ENCODE measurements around the gene ZNF335.
"Not testable (repeated sequence)": the region's sequence is repeated elsewhere in the genome, so short reads cannot be mapped to it uniquely, and the experiment has no call there.

The ZNF335 gene

GRCh38 chr20:45931680-45932079 lies 40.3 kb downstream of the ZNF335 start:
- DNase-seq, result not testable (repeated sequence)

DNA sequence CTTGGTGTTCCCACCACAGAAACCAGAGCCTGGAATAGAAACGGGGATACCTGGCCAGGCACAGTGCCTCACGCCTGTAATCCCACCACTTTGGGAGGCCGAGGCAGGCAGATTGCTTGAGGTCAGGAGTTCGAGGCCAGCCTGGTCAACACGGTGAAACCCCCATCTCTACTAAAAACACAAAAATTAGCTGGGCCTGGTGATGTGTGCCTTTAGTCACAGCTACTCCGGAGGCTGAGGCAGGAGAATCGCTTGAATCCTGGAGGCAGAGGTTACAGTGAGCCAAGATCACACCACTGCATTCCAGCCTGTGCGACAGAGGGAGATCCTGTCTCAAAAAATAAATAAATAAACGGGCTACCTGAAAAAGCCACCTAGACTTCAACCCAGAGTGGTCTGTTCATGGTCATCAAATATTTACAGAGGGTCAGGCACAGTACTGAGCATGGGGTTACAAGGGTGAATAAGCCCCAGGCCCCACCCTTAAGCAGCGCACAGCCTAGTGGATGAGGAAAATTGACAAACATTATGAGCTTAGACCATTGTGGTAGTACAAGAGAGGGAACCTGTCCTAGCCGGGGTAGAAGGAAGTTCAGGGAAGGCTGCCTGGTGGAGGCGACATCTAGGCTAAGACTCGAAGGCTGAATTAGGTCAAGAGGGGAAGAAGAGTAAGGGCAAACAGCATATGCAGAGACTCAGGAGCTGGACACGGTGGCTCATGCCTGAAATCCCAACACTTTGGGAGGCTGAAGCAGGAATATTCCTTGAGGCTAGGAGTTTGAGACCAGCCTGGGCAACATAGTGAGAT lies 44.7 kb downstream of the ZNF335 start:
- no peak for DNase-seq

DNA sequence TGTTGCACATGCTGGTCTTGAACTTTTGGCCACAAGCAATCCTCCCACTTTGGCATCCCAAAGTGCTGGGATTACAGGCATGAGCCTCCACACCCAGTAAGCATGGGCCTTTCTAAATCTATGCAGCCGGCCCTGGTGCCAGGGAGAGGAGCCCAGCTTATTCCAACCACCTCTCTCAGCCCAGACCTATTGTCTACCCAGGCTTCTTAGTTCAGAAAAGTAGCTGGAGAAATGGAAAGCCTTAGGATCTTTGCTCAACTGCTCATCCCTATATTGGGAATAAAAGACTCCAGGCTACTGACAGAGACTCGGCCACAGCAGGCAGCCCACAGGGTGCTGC lies 45.3 kb downstream of the ZNF335 start:
- no peak for DNase-seq

DNA sequence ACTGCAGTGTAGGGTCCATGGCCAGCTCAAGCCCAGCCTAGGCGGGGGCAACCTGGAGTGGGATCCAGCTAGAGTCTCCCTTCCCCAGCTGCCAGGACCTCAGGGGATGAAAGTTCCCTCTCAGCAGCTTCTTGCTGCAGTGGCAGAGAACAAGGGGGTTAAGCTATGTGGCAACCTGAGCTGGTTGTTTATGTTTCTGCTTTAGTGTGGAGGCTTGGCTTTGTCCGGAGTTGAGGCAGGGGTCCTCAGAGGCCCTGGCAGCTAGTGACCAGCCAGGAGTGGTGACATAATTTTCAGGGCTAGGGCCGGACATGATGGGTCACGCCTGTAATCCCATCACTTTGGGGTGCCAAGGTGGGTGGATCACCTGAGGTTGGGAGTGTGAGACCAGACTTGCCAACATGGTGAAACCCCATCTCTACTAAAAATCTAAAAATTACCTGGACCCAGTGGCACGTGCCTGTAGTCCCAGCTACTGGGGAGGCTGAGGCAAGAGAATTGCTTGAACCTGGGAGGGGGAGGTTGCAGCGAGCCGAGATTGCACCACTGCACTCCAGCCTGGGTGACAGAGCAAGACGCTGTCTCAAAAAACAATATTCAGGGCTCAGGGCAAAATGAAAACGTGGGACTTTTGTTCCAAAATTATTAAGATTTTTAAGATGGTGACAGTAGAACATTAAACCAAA lies 46.0 kb downstream of the ZNF335 start:
- no peak for DNase-seq

DNA sequence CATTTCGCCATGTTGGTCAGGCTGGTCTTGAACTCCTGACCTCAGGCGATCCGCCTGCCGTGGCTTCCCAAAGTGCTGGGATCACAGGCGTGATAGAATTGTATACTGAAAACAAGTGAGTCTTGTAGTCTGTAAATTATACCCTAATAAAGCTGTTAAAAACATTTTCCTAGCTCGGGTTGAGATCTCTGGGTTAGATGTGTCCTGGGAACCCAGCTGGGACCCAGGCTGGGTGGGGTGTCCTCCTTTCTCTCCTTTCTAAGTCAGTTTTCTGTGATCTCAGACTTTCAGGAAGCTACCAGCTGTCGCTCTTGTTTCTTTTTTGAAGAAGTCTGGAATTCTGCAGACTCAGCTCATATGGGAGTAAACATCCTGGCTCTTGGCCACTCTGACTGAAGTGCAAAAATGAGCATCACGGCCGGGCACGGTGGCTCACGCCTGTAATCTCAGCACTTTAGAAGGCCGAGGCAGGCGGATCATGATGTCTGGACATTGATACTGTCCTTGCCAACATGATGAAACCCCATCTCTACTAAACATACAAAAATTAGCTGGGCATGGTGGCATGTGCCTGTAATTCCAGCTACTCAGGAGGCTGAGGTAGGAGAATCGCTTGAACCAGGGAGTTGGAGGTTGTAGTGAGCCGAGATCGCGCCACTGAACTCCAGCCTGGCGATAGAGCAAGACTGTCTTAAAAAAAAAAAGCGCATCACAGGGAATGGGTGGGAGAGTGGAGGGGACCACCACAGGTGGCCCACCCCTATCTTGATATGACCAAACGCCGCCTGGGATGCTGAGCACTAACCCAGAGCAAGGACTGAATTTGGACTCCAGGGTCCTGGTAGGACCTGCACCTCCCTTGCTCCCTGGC lies 47.4 kb downstream of the ZNF335 start:
- peak; percentile 42 for DNase-seq

- DNase-seq, result no peak
These were observed 50.4 kb downstream of the ZNF335 start for GRCh38 chr20:45921337-45922189.

DNA sequence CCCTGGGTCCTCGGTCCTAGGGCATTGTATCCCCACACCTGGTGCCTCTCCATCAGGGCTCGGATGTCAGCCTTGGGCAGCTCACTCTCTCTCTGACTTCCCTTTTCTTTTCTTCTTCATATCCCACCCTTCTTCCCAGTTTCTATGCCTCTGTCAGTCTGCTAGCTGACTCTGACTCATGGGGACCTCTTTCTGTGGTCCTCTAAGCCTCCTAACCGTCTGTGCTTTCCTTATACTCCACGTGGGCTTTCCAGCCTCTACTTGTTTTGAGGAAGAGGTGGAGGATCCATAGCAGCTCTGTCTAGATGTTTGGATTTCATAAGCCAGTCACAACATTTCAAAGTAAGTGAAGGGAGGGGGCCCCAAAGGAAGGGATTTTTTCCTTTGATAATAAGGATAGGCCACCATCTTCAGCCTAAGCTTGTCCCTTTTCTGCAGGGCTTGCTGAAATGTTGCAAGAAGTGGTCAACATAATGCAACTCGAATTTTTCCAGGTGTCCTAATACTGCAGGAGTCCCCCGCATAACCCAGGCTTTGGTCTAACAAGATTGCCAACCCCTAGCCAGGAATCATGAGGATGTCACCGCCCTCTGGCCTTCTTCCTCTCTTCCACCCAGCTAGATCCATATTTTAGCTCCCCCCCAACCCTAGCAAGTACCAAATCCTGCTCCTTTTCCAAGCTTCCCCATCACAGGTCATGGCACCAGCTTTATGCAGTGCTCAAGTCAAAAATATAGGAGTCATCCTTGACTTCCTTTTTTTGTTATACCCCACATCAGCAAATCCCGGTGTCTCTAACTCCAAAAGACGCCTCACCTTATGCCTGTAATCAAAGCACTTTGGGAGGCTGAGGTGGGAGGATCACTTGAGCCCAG lies 51.3 kb downstream of the ZNF335 start:
- no peak for DNase-seq

DNA sequence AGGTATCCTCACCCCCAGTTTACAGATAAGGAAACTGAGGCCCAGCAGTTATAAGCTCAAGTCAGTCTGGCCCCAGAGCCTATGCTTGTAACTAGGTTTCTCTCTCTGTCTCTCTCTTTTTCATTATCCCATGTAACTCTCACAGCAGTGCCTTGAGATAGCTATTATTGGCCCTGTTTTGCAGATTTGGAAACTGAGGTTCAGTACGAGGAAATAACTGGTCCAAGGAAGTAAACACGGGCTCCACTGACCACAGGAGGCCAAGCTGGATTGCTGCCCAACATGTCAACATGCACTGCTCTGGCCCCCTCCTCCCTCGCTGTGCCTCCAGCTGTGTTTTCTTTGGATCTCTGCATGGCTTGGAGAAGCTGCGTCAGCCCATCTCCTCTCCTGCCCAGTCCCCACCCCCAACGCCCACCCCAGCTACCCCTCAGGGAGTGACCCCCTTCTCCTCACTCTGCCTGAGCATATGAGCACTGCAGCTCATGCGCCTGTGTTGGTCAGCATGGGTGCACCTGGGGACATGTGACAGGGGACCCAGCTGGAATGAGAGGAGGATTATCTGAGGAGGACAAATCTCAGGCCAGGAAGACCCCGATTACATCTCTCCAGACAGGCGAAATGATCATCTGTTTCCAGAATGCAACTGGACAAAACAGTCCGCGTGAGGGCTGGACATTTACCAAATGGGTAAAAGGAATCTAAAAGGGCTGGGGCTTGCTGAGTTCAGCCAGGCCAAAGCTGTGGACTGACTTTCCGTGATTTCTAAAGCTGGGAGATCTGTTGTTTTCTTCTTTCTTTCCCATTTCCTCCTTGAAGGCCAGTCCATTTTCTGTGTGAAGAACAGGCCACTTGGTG lies 52.2 kb downstream of the ZNF335 start:
- peak; percentile 59 for DNase-seq

DNA sequence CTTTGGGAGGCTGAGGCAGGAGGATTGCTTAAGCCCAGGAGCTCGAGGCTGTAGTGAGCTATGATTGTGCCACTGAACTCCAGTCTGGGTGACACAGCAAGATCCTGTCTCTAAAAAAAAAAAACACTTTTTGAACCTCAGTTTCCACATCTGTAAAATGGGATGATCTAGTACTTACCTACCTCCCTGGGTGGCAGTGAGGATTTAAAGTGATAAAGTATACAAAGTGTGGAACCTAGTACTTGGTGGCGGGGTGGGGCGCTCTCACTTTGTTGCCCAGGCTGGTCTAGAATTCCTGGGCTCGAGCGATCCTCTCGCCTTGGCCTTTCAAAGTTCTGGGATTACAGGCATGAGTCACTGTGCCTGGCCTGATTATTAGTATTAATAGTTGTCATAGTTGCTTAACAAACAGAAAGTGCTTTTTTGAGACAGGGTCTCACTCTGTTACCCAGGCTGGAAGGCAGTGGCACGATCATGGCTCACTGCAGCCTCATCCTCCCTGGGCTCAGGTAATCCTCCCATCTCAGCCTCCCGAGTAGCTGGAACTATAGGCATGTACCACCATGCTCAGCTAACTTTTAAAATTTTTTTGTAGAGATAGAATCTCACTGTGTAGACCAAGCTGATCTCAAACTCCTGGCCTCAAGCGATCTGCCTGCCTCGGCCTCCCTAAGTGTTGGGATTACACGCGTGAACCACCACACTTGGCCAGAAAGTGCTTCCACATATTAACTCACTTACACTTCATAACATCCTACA lies 53.0 kb downstream of the ZNF335 start:
- no peak for DNase-seq

GRCh38 chr20:45918182-45918737 lies 53.7 kb downstream of the ZNF335 start:
- no peak for DNase-seq

- no peak for DNase-seq
These were observed 54.2 kb downstream of the ZNF335 start for GRCh38 chr20:45917790-45918141.

GRCh38 chr20:45913116-45913515 lies 58.9 kb downstream of the ZNF335 start:
- DNase-seq, result no peak

- no peak for DNase-seq
These were observed 59.7 kb downstream of the ZNF335 start for GRCh38 chr20:45912344-45912682.

DNA sequence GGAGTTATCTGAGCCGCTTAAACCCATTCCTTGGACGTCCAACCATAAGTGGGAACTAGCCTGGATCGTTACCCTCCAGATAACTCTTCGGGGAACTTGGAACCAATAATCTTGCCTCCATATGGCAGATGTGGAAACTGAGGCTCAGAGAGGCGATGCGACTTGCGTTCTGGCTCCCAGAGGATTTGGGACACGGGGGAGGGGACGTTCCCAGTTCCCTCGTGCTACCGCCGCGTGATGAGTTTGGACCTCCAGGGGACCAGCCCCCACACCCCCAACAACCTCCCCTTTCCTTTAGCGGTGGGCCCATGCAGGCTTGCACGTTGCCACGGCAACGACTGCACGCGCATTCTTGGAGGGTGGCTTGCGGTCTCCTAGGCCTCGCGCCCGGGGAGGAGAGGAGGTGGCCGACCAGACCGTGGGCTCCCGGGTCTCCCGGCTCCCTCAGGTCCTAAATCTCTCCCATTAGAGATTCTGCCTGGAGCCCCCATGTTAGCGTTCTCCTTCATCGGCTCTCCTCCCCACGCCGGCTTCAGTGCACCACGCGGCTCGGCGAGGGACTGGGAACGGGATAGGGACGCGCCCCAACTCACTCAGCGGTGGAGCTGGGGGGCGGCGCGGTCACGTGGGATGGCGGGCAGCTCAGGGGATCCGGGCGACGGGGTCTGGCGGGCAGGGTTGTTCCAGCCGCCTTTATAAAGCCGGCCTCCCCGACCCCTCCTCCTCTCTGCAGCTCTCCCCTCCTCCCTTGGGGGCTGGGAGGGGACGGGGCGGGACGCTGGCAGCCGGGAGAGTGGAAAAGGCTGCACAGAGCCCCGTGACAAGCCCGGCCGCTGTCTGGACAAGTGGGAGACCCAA lies 60.3 kb downstream of the ZNF335 start, which contains the start of gene PLTP:
Gene PLTP (minus strand): TSS at position 670 of the 858 bp plus-strand sequence. CDS start 703 bp downstream, outside the sequence.
- DNase-seq, result peak; percentile 83

DNA sequence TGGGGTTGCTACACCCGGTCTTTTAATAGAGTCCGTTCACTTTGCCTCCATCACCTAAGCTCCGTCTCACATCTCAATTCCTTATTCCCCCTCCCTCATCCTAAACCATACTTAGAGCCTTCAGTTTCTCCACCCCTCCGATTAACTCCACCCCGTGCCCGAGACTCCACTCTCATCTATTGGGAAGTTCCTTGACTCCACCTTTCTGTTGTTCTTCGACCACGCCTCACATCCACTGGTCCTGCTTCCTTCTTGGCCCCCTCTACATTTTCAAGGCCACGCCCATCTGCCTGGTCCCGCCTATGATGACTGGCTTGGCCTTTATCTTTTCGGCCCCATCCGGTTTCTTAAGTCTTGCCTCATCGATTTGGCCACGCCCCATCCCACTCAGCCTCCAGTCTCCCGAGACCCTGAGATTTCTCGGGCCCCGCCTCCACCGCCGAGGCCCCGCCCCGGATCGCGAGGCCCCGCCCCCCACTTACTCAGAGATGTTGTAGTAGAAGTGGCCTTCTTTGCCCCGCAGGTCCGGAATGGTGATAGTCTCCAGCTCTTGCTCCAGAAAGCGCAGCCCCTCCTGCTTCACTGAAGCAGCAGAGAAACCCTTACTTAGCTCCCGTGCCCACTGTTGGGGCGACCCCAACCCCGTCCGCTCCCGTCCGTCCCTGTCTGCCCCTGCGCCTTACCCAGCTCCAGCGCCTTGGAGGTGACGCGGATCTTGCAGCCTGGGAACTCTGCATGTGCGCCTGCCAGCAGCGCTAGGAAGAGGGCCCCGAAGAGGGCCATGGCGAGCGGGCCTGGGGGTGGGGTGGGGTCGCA lies 61.1 kb downstream of the ZNF335 start:
- peak; percentile 100 for DNase-seq

- no peak for DNase-seq
These were observed 62.0 kb downstream of the ZNF335 start for GRCh38 chr20:45909817-45910669.
